GM19397 (cell line): ENCODE data around the gene SKOR1.

Experiments
- ATAC-seq: cut with Tn5 transposase; IDR thresholded peaks from one replicate; pipeline ENCODE4 v1.9.1; 2021; ENCODE audit warnings: mild to moderate bottlenecking, moderate library complexity; ENCODE audit not compliant: unreplicated experiment

The SKOR1 gene

DNA sequence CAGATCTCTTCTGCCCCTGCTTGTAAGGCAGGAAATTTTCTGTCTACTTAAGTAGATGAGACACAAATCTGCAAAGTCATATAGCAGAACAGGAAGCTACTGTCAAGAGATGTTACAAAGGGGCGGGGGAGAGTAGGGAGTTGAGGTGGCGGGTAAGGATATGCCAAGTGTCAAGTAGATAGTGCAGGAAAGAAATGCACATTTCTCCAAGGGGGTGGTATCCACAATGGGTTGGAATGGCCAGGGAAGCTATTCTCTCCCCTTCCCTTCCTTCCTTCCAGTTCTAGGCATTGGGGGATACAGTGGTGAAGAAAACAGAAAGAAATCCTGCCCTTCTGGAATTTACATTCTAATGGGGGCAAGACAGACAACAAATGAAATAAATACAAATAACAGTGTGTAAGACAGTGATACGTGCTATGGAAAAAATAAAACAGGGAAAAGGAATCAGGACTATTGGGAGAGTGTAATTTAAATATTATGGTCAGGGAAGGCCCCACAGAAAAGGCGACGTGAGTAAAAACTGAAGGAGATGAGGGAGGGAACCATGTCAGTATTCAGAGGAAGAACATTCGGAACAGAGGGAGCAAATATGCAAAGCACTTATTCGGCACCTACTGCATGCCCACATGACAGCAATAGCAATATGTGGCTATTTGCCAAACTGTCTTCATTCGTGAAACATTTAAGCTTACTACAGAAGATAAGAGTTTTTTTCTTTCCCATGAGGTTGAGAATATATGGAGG, 57.4 kb downstream of the SKOR1 start:
- ATAC-seq, result no peak

DNA sequence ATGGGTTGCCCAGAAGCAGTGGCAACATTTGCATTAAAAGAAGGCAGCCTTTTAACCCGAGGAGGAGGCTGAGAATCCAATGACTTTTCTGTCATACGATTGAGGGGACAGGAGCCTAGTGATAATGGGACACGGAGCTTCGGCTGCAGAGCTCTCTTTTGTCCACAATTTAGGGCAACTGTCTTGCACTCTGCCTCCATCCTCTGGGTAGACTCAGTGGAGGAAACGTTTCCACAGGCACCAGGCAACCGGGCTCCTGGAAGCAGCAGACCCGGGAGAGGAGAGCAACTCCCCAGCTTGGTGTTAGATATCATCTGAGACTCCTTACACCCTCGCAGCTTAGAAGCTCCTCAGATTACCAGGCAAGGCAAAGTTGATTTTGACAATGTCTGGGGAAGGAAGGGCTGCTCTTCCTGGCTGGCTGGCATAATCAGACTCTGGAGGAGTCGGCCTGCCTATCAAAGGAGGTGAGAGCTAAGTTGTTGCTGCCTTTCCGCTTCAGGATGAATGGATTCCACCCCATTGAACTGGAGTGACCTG, 58.0 kb downstream of the SKOR1 start:
- no peak for ATAC-seq

DNA sequence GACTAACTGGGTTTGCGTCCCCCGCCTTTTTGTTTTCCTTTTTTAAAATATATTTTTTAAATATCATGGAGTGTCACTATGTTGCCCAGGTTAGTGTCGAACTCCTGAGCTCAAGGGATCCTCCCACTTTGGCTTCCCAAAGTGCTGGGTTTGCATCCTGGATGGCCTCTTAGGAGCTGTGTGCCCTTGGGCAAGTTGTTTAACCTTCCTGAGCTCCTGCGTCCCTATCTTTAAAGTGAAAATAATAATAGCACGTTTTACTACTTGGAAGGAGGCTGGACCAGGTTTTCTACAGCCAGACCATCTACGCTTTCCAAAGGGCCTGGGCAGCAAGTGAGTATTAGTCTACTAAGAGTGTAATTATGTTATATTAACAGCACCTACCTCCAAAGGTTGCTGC, 58.7 kb downstream of the SKOR1 start:
- ATAC-seq, result no peak
